ENCODE results near the gene ZNF83. TPM values are rescaled to one million over a fixed set of nuclear protein-coding genes. Genes with fewer than 3 reads are reported as not detected.

Gene ZNF83
- total RNA-seq, 1 donor from 2014 or later, result 58.1 TPM

DNA sequence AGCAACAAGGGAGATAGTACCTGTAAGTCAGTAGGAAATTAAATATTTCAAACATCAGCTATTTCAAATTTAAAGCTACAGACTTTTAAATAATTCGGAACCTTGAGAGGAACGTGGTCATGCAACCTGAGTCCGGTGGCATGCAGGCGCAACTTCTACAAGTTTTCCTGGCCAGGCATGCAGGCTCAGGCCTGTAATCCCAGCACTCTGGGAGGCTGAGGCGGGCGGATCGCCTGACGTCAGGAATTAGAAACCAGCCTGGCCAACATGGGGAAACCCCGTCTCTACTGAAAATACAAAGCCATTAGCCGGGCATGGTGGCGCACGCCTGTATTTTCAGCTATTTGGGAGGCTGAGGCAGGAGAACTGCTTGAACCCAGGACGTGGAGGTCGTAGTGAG, 70.2 kb downstream of the ZNF83 start:
- H3K36me3 Mint-ChIP-seq (ENCODE audit: unreplicated experiment), result peaks cover 25% of the 10 kb centered on the region
- H3K9me3 Mint-ChIP-seq (ENCODE audit: unreplicated experiment), result peaks cover 13% of the 10 kb centered on the region
- H3K27ac Mint-ChIP-seq (ENCODE audit: unreplicated experiment), result no peak overlapping the region
- TF ChIP-seq, protein P1, sequence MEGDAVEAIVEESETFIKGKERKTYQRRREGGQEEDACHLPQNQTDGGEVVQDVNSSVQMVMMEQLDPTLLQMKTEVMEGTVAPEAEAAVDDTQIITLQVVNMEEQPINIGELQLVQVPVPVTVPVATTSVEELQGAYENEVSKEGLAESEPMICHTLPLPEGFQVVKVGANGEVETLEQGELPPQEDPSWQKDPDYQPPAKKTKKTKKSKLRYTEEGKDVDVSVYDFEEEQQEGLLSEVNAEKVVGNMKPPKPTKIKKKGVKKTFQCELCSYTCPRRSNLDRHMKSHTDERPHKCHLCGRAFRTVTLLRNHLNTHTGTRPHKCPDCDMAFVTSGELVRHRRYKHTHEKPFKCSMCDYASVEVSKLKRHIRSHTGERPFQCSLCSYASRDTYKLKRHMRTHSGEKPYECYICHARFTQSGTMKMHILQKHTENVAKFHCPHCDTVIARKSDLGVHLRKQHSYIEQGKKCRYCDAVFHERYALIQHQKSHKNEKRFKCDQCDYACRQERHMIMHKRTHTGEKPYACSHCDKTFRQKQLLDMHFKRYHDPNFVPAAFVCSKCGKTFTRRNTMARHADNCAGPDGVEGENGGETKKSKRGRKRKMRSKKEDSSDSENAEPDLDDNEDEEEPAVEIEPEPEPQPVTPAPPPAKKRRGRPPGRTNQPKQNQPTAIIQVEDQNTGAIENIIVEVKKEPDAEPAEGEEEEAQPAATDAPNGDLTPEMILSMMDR (IDR thresholded peaks at IDR 0.05), result no peak
- no peaks in the 10 kb centered on the region for H3K27me3 Mint-ChIP-seq (ENCODE audit: unreplicated experiment)
- H3K4me3 Mint-ChIP-seq (ENCODE audit: unreplicated experiment), result no peak overlapping the region
- no peak for DNase-seq (ENCODE audit: extremely low spot score, unreplicated experiment)
- H3K4me1 Mint-ChIP-seq (ENCODE audit: unreplicated experiment), result peaks cover 24% of the 10 kb centered on the region

DNA sequence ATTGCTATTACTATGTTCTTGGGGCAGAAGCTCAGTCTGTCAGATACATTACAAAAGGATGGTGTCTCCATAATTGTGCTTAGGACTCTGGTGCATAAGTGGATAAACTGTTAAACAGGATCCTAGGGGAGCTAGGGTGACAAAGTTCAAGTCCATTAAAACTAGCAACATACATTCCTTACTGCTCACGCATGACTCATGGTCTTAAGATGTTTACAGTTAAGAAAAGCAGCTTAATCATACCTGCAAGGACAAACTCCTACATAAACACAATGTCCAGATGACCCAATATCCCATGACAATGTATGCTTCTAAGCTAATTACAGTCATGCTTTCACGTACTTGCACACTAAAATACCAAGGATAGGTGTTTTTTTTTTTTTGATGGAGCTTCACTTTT, 71.6 kb downstream of the ZNF83 start:
- no peak overlapping the region for H3K4me3 Mint-ChIP-seq (ENCODE audit: unreplicated experiment)

DNA sequence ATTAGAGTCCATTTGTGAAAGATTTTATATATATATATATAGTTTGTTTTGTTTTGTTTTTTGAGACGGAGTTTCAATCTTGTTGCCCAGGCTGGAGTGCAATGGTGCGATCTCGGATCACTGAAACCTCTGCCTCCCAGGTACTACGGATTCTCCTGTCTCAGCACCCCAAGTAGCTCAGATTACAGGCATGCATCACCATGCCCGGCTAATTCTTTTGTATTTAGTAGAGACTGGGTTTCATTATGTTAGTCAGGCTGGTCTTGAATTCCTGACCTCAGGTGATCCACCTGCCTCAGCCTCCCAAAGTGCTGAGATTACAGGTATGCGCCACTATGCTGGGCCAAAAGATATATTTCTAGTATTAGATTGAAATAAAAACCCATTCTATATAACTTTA, 72.0 kb downstream of the ZNF83 start:
- Mint-ChIP-seq H3K27me3 (ENCODE audit: unreplicated experiment) (no peaks in the 10 kb centered on the region), H3K27ac (ENCODE audit: unreplicated experiment) (no peak overlapping the region), H3K4me3 (ENCODE audit: unreplicated experiment) (no peak overlapping the region), H3K9me3 (ENCODE audit: unreplicated experiment) (peaks cover 15% of the 10 kb centered on the region), H3K36me3 (ENCODE audit: unreplicated experiment) (peaks cover 26% of the 10 kb centered on the region), H3K4me1 (ENCODE audit: unreplicated experiment) (peaks cover 20% of the 10 kb centered on the region)
- no peak for DNase-seq (ENCODE audit: extremely low spot score, unreplicated experiment)
- TF ChIP-seq, protein P1 (IDR thresholded peaks at IDR 0.05), result no peak

More for the DNA sequence above, 71.6 kb downstream of the ZNF83 start:
- peaks cover 21% of the 10 kb centered on the region for H3K36me3 Mint-ChIP-seq (ENCODE audit: unreplicated experiment)
- H3K27ac Mint-ChIP-seq (ENCODE audit: unreplicated experiment), result no peak overlapping the region
- no peaks in the 10 kb centered on the region for H3K27me3 Mint-ChIP-seq (ENCODE audit: unreplicated experiment)
- H3K9me3 Mint-ChIP-seq (ENCODE audit: unreplicated experiment), result peaks cover 15% of the 10 kb centered on the region
- peaks cover 22% of the 10 kb centered on the region for H3K4me1 Mint-ChIP-seq (ENCODE audit: unreplicated experiment)
- no peak for DNase-seq (ENCODE audit: extremely low spot score, unreplicated experiment)
- TF ChIP-seq, protein P1 (IDR thresholded peaks at IDR 0.05), result no peak

Other genes starting within 250 kb of the ZNF83 start
- 1.5 and 1.8 TPM in 2 replicates for gene ZNF528, start 240.5 kb downstream of the ZNF83 start, total RNA-seq
- not detected in 2 replicates for gene ZNF534, start 209.2 kb downstream of the ZNF83 start, total RNA-seq
- not detected in 2 replicates for gene ZNF578, start 184.8 kb downstream of the ZNF83 start, total RNA-seq
- 22.8 and 29.2 TPM in 2 replicates for gene ZNF808, start 110.7 kb downstream of the ZNF83 start, total RNA-seq
- gene ZNF701, start 68.1 kb downstream of the ZNF83 start, total RNA-seq, result 15.6 and 16.1 TPM in 2 replicates
- gene ZNF611, start 96.7 kb upstream of the ZNF83 start, total RNA-seq, result 16.1 and 20.7 TPM in 2 replicates
- 10.2 and 10.8 TPM in 2 replicates for gene ZNF600, start 148.4 kb upstream of the ZNF83 start, total RNA-seq
- gene ZNF28, start 183.3 kb upstream of the ZNF83 start, total RNA-seq, result 16.6 and 20.4 TPM in 2 replicates
- 16.0 and 16.9 TPM in 2 replicates for gene ZNF468, start 219.3 kb upstream of the ZNF83 start, total RNA-seq

Measured in osteocyte (in vitro differentiated cells).